Suppressor macrophage (primary cell): Measurements from ENCODE around the gene ZNF444.
"Not testable (repeated sequence)": the region's sequence is repeated elsewhere in the genome, so short reads cannot be mapped to it uniquely, and the experiment has no call there.

Source experiments
- DNase-seq, 4 experiments: peaks; one replicate each; pipeline ENCODE4 v3.0.0-alpha.2; 2020 to 2022

Gene ZNF444

DNA sequence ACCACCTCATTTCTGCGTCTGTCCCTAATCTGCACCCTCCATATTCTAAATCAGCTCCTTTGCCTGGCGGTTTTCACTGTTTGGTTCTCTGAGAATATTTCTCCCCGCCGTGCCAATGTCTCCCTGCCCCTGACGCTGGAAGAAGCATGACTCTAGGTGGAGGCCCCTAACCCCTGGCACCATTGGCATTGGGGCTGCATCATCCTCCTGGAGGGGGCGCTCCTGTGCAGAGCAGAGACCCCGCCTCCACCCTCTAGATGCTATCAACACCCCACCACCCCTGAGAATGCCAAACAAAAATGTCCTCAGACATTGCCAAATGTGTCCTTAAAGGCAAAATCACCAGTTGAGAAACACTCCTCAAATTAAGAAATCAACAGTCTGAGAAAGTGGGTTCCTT is 50.0 kb downstream of the ZNF444 start:
- DNase-seq, result no peak

DNA sequence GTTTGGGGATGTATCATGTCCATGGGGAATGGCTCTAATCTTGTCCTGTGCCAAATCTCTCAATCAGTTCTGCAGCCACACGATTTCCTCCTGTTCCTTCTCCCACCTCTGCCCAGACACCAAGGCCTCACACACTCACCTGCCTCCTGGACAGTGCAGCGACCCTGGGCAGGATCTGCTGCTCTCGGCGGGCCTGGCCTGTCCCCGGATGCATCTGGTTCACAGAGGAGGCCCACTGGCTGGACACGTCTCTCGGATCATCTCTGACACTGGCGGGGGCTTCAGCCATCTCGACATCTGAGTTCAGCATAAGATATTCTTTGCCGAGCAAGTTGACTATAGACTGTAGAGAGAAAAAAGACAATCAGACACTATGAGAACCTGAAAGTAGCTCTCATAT is 50.6 kb downstream of the ZNF444 start:
- DNase-seq, result no peak

DNA sequence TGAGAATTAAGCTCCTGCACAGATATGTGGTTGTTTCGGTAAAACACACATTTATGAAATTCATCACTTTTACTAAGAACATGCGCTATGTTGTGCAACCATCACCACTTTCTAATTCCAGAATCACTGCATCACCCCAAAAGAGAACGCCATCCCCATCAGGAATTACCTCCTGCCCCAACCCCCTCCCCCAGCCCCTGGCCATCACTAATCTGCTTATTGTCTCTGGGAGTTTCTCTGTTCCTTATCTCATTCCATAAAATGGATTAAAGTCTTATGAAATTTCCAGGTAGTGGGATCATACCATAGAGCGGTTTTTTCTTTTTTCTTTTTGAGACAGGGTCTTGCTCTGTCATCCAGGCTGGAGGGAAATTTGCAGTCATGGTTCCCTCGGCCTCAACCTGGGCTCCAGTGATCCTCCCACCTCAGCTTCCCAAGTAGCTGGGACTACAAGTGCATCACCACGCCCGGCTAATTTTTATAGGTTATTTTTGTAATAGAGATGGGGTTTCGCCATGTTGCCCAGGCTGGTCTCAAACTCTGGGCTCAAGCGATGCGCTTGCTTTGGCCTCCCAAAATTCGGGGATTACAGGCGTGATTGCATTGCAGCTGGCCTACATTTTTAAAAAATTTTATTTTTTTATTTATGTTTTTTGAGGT is 53.0 kb downstream of the ZNF444 start:
- no peak for DNase-seq

DNA sequence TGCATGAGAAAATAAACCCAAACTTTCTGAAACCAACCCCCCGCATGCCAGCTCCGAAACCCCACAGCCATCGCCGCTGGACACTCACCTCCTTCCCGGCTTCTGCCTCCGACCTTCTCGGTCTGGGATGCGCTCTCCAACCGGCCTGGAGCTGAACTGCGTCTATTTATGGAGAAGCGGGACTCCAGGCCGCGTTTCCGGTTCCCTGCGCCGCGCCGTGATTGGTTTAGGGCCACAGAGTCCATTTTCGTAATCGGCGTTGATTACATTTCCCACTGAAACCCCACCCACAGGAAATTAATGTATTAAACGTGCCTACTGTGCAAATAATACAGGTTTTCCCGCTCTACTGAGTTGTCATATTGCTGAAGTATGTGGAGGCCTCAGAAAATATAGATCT is 56.6 kb downstream of the ZNF444 start, which contains the start of gene ZSCAN5B:
Gene ZSCAN5B (minus strand): TSS at position 138 of the 400 bp plus-strand sequence. CDS start 4,731 bp downstream, outside the sequence.
- DNase-seq, result not testable (repeated sequence)

DNA sequence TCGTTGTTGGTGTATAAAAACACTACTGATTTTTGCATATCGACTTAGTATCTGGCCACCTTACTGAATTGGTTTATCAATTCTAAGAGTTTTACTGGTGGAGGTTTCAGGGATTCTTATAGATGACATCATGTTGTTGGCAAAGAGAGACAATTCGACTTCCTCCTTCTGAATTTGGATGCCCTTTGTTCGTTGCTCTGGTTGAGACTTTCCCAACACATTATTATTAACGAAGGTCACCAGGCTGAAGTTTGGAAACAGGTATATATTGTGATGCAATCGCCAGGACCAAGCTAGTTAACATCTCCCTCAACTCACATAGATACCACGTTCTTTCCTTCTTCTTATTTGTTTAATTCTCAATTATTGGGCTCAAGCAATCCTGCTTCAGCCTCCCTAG is 58.6 kb downstream of the ZNF444 start:
- DNase-seq, result no peak

DNA sequence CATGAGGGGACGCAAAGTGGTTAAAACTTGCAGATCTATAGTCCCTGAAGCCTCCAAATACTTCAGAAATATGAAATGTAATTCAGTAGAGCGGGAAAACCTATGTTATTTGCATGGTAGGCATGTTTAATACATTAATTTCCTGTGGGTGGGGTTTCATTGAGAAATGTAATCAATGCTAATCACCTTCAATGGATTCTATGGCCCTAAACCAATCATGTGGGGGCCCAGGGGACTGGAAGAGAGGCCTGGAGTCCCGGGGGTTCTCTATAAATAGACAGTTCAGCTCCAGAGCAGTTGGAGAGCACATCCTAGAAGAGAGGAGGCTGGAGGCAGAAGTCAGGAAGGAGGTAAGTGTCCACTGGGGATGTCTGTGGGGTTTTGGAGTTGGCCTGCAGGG is 60.9 kb downstream of the ZNF444 start, which contains the start of gene ZSCAN5C:
Gene ZSCAN5C (plus strand): TSS at position 301 of the 400 bp plus-strand sequence. CDS start 3,641 bp downstream, outside the sequence.
- no peak for DNase-seq

DNA sequence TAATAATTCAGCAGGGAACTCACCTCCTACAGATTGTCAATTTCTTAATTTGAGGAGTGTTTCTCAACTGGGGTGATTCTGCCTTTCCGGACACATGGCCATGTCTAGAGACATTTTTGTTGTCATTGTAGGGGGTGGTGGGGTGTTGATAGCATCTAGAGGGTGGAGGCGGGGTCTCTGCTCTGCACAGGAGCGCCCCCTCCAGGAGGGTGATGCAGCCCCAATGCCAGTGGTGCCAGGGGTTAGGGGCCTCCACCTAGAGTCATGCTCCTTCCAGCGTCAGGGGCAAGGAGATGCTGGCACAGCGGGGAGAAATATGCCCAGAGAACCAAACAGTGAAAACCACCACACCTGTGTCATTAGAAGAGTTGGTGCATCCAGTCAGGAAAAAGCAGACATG is 66.5 kb downstream of the ZNF444 start:
- not testable (repeated sequence) for DNase-seq

DNA sequence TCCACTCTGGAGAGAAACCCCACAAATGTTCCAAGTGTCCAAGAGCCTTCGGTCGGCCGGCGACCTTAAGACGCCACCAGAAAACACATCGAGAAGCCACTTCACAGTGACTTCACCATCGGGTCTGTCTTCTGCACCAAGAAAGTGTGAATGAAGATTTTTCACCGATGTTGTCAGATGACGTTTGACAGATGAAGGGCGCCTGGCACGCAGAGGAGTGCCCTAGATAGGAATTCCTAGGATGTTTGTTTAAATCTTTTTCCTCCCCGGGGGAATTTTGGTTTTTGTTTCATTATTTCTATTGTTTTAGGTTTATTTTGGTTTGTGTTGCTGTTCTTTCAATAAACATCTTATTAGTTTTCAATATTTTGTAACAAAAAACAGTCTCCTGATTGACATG is 68.0 kb downstream of the ZNF444 start:
- DNase-seq, result no peak

DNA sequence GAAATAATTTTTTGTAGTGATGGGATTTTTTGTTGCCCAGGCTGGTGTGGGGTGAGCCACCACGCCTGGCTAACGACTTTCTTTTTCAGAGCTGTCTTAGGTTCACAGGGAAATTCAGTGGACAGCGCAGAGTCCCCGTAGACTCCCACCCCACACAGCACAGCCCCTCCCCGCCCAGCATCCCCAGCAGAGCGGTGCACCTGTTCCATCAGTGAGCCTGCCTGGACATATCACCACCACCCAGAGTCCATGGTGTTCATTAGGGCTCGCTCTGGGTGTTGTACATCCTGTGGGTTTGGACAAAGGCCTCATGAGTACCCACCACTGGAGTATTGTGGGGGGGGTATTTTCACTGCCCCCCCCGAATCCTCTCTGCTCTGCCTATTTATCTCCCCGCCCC is 68.9 kb downstream of the ZNF444 start:
- DNase-seq, result not testable (repeated sequence)
